K562 (cell line): Measurements from ENCODE around the gene DCUN1D3. TPM values are rescaled to one million over a fixed set of nuclear protein-coding genes. Genes with fewer than 3 reads are reported as not detected.

Experiments used
- ATF4 ChIP-seq: fragments of 450-650 bp; formaldehyde crosslinking; IDR thresholded peaks from 2 replicates; pipeline ENCODE4 v1.4.0; 2022; ENCODE audit warnings: mild to moderate bottlenecking, moderate library complexity
- BMI1 ChIP-seq: fragments of 150-350 bp; IDR thresholded peaks from 2 replicates; pipeline ENCODE4 v1.6.1; 2014; ENCODE audit warnings: low read length
- CEBPB ChIP-seq: fragments of 450-650 bp; IDR thresholded peaks from 2 replicates; pipeline ENCODE4 v1.6.1; 2016; ENCODE audit warnings: missing genetic modification characterization, missing compliant biosample characterization
- DACH1 ChIP-seq: fragments of 450-650 bp; IDR thresholded peaks from 2 replicates; pipeline ENCODE4 v1.6.1; 2018; ENCODE audit not compliant: partially characterized antibody
- ESRRB ChIP-seq: fragments of 250-450 bp; sonication (Bioruptor Pico); IDR thresholded peaks from 2 replicates; pipeline ENCODE4 v1.5.0; 2020; ENCODE audit warnings: mild to moderate bottlenecking, moderate library complexity, borderline replicate concordance
- FOXM1 ChIP-seq, 2 experiments: fragments of 450-650 bp in 1 of 2; sonication (generic) in 1 of 2; formaldehyde crosslinking in 1 of 2; IDR thresholded peaks; 2 replicates each; pipeline versions ENCODE4 v1.6.1 to v1.9.0; 2017 to 2022; ENCODE audit warnings: low read depth in 2 of 2, mild to moderate bottlenecking in 2 of 2, missing genetic modification reagents in 1 of 2, moderate library complexity in 1 of 2
- MEIS2 ChIP-seq: fragments of 450-650 bp; IDR thresholded peaks from 2 replicates; pipeline ENCODE4 v1.6.1; 2014; ENCODE audit warnings: mild to moderate bottlenecking; ENCODE audit not compliant: partially characterized antibody
- PML ChIP-seq: IDR thresholded peaks from 2 replicates; pipeline ENCODE4 v1.6.1; 2012; ENCODE audit warnings: low read length, inconsistent platforms
- PTRF ChIP-seq: fragments of 450-650 bp; IDR thresholded peaks from 2 replicates; pipeline ENCODE4 v1.6.1; 2016; ENCODE audit warnings: mild to moderate bottlenecking, missing genetic modification characterization, missing compliant biosample characterization
- SRSF1 ChIP-seq: fragments of 200-400 bp; formaldehyde crosslinking; IDR thresholded peaks from 2 replicates; pipeline ENCODE4 v1.6.1; 2017; ENCODE audit warnings: mild to moderate bottlenecking, low read depth, low read length, moderate library complexity
- TBL1XR1 ChIP-seq, 2 experiments: IDR thresholded peaks; 2 replicates each; pipeline ENCODE4 v1.6.1; 2012; ENCODE audit warnings: improper control_type of control experiment in 2 of 2, low read length in 2 of 2, mild to moderate bottlenecking in 1 of 2
- TEAD1 ChIP-seq, 2 experiments: fragments of 450-650 bp in 1 of 2; sonication (generic) in 1 of 2; formaldehyde crosslinking; IDR thresholded peaks; 2 replicates each; pipeline versions ENCODE4 v1.4.0 to v1.8.0; 2020 to 2022; ENCODE audit warnings: mild to moderate bottlenecking in 2 of 2, missing genetic modification reagents in 1 of 2
- TOE1 ChIP-seq, 2 experiments: fragments of 450-650 bp in 1 of 2; sonication (generic) in 1 of 2; formaldehyde crosslinking in 1 of 2; IDR thresholded peaks; 2 replicates each; pipeline versions ENCODE4 v1.7.1 to v1.8.0; 2016 to 2022; ENCODE audit warnings: borderline replicate concordance in 2 of 2, mild to moderate bottlenecking in 2 of 2, antibody characterized with exemption in 1 of 2, inconsistent platforms in 1 of 2, low read depth in 1 of 2, missing genetic modification reagents in 1 of 2, moderate library complexity in 1 of 2
- ZBTB9 ChIP-seq: fragments of 450-650 bp; formaldehyde crosslinking; IDR thresholded peaks from 2 replicates; pipeline ENCODE4 v1.4.0; 2020; ENCODE audit warnings: mild to moderate bottlenecking, moderate library complexity
- ZKSCAN1 ChIP-seq: fragments of 150-350 bp; IDR thresholded peaks from 2 replicates; pipeline ENCODE4 v1.6.1; 2016; ENCODE audit warnings: low read depth, low read length
- ZNF24 ChIP-seq: fragments of 450-650 bp; IDR thresholded peaks from 2 replicates; pipeline ENCODE4 v1.6.1; 2016
- ZNF407 ChIP-seq: fragments of 450-650 bp; IDR thresholded peaks from 2 replicates; pipeline ENCODE4 v1.6.1; 2016; ENCODE audit warnings: low read depth
- polyA plus RNA-seq, 8 experiments: library from polyadenylated mRNA; depleted of rRNA in 4 of 8; stranded (reverse) in 5 of 8; unstranded in 3 of 8; fragments of >200 nt; fragmentation: Nextera tagmentation in 2 of 8; fragmentation: Illumina TruSeq in 1 of 8; extraction: Ambion mirVana in 2 of 8; extraction: Trizol in 1 of 8; gene quantifications; 2 replicates each; pipeline versions ENCODE4 v1.2.1 to v1.2.3, GENCODE V29; 2011 to 2014; ENCODE audit warnings: inconsistent platforms in 1 of 8, missing spikeins in 1 of 8
- total RNA-seq, 7 experiments: library from RNA; depleted of rRNA in 6 of 7; stranded (reverse); fragments of >200 nt in 6 of 7; fragmentation: Illumina TruSeq in 2 of 7; extraction: Trizol in 2 of 7; gene quantifications; 2 replicates each; pipeline versions ENCODE4 v1.2.1 to v1.2.3, GENCODE V29; 2011 to 2021; ENCODE audit warnings: low replicate concordance in 1 of 7

The DCUN1D3 gene
- total and polyA plus RNA-seq, 9 of the 15 experiments (the other 6 are each of a cell fraction or from before 2014, with no cell fraction given) = 1.0 to 4.7 (median 2.2) TPM

GRCh38 chr16:20918486-20919239, 18.5 kb upstream of the DCUN1D3 start (continued):
- peak; percentile 97 for TF ChIP-seq ATF4
- no peak for TF ChIP-seq FOXM1 (IDR thresholded peaks at IDR 0.05; ENCODE audit: low read depth)
- TF ChIP-seq FOXM1 (CRISPR knock-in tag; IDR thresholded peaks at IDR 0.05; ENCODE audit: low read depth) = no peak
- TF ChIP-seq ZNF24 = peak; percentile 53; the same call in 1 of the 2 replicates
- TF ChIP-seq PTRF (tag) = no peak
- peak; percentile 48; the same call in 1 of the 2 replicates for TF ChIP-seq ZBTB9
- no peak for TF ChIP-seq ZKSCAN1
- no peak for TF ChIP-seq BMI1
- TF ChIP-seq CEBPB (tag) = peak; percentile 94
- TF ChIP-seq TEAD1 (CRISPR knock-in tag; IDR thresholded peaks at IDR 0.05) = peak in 1 of 2 experiments; percentile 30; a peak in 1 of 4 replicates
- peak; percentile 47 for TF ChIP-seq MEIS2
- peak in 1 of 2 experiments; percentile 80; a peak in 2 of 4 replicates for TF ChIP-seq TBL1XR1 (IDR thresholded peaks at IDR 0.05; ENCODE audit: low read length in 2 of 2)
- TF ChIP-seq ZNF407 = no peak
- TF ChIP-seq PML = no peak
- peak; percentile 64 for TF ChIP-seq DACH1
- no peak for TF ChIP-seq ESRRB
- TF ChIP-seq SRSF1 = no peak
- peak; percentile 34; the same call in 1 of the 2 replicates for TF ChIP-seq TOE1 (IDR thresholded peaks at IDR 0.05; ENCODE audit: borderline replicate concordance)
- TF ChIP-seq TOE1 (CRISPR knock-in tag; IDR thresholded peaks at IDR 0.05; ENCODE audit: borderline replicate concordance, low read depth) = no peak
